ENCODE results near the gene STARD8.

The STARD8 gene

DNA sequence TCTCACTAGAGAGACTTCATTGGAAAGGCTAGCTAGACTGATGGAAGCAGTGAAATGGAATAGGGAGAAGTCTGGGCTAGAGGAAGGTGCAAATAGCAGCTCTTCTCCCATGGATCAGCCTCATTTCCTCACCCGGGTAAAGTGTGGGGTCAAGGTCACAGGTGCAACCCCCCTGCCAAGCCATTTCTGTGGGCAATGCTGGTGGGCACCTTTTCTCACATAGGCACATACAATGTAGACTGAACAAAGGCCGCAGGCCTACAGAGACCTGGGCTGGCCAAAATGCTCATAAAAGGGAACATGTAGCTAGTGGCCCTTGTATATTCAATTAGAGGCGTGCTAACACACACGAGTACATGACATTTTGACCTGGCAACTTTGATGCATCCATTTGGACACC is 109.9 kb downstream of the STARD8 start:
- H3K4me3 ChIP-seq (replicated peaks; ENCODE audit: low read depth, low read length): no peak overlapping the region
- TF ChIP-seq, protein P1, sequence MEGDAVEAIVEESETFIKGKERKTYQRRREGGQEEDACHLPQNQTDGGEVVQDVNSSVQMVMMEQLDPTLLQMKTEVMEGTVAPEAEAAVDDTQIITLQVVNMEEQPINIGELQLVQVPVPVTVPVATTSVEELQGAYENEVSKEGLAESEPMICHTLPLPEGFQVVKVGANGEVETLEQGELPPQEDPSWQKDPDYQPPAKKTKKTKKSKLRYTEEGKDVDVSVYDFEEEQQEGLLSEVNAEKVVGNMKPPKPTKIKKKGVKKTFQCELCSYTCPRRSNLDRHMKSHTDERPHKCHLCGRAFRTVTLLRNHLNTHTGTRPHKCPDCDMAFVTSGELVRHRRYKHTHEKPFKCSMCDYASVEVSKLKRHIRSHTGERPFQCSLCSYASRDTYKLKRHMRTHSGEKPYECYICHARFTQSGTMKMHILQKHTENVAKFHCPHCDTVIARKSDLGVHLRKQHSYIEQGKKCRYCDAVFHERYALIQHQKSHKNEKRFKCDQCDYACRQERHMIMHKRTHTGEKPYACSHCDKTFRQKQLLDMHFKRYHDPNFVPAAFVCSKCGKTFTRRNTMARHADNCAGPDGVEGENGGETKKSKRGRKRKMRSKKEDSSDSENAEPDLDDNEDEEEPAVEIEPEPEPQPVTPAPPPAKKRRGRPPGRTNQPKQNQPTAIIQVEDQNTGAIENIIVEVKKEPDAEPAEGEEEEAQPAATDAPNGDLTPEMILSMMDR (IDR thresholded peaks at IDR 0.05; ENCODE audit: low read length, missing control alignments): no peak
- DNase-seq (ENCODE audit: low read depth): no peak

DNA sequence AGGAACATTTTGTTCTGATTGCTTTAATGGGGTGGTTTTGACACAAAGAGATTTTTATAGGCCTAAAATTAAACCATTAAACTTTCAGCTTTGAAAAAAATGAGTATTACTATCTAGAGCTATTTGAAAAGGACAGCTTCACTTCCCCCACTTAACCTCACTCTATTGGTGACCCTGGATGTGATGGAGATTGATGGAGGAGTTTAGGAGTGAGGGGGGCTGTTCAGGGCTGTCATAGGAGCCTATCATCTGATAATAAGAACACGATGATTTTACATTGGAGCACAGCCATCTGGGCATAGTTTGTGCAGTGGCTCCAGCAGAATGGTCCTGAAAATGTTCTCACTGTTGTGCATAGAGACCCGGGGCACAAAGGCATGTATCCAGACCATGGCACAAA is 110.3 kb downstream of the STARD8 start:
- DNase-seq (ENCODE audit: low read depth): no peak
- no peak overlapping the region for H3K4me3 ChIP-seq (replicated peaks; ENCODE audit: low read depth, low read length)
- TF ChIP-seq, protein P1 (IDR thresholded peaks at IDR 0.05; ENCODE audit: low read length, missing control alignments): no peak

DNA sequence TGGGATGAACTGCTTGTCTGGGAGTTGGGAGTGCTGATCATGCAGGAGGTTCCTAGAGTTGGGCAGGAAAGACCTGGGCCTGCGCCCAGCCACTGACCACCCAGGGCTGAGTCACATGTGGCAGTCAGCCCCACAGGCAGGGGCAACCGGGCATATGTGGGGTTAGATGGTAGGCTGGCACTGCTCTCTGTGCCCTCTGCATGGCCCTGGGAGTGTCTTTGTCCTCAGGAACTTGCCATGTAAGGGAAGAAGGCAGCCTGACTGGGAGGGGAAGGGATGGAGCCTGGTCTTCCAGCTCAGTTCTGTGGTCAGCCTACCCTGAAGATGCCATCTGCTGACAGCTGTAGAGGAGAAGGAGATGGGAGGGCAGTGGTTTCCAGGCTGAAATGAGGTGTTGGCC is 111.2 kb downstream of the STARD8 start:
- no peak for DNase-seq (ENCODE audit: low read depth)
- H3K4me3 ChIP-seq (replicated peaks; ENCODE audit: low read depth, low read length): no peak overlapping the region
- TF ChIP-seq, protein P1 (IDR thresholded peaks at IDR 0.05; ENCODE audit: low read length, missing control alignments): no peak

DNA sequence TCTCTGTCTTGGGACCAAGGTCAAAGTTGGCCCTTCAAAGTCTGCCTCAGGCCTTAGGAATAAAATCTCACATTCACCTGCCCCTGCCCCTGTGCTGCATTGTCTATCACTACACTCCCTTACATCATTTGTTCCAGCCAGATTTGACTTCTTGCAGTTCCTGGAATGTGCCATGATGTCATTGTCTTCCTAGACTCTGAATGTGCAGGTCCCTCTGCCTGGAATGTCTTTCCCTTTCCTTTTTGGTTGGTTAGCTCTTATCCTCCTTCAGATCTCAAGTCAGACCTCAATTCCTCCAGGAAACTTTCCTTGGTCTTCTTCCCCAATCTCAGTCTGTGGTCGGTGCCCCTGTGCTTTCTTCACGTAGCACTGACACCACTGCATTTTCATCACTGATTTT is 113.6 kb downstream of the STARD8 start:
- TF ChIP-seq, protein P1 (IDR thresholded peaks at IDR 0.05; ENCODE audit: low read length, missing control alignments): no peak
- peak; percentile 1 for DNase-seq (ENCODE audit: low read depth)

DNA sequence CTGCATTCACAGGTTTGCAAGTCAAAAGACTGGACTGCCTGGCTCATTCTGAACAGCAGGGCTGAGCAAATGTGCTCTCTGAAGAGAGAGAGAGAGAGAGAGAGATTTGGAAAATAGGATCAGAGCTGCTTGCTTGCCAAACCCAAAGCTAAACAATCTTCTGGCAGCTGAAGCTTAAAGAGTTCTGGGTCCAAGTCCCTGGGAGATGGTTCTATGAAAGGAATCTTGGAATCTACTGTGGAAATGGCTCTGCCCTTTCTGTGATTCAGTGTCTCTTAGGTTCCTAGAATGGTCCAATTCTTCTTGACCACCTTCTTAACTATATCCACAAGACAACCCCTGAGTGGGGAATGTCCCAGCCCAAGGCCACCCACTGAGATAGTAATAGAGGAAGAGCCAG is 115.3 kb downstream of the STARD8 start:
- H3K4me3 ChIP-seq (replicated peaks; ENCODE audit: low read depth, low read length): no peak overlapping the region
- DNase-seq (ENCODE audit: low read depth): no peak
- TF ChIP-seq, protein P1 (IDR thresholded peaks at IDR 0.05; ENCODE audit: low read length, missing control alignments): no peak

More for the DNA sequence above, 113.6 kb downstream of the STARD8 start:
- H3K4me3 ChIP-seq (replicated peaks; ENCODE audit: low read depth, low read length): no peak overlapping the region

DNA sequence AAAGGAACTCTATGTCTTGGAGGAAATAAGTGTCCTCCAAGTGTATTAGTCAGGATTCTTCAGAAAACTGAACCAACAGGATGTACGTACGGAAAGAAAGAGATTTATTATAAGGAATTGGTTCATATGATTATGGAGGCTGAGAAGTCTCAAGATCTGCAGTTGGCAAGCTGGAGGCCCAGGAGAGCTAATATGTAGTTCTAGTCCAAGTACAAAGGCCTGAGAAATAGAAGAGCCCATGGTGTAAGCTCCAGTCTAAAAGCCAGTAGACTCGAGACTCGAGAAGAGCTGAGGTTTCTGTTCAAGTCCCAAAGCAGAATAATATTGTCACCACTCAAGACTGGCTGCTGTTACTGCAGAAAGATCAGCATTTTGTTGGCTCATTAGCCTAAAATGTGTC is 116.0 kb downstream of the STARD8 start:
- H3K4me3 ChIP-seq (replicated peaks; ENCODE audit: low read depth, low read length): no peak overlapping the region
- DNase-seq (ENCODE audit: low read depth): no peak
- TF ChIP-seq, protein P1 (IDR thresholded peaks at IDR 0.05; ENCODE audit: low read length, missing control alignments): no peak

All from fibroblast of pulmonary artery (primary cell).